ENCODE measurements around the gene IGFBP3.

IGFBP3 gene

GRCh38 chr7:45888185-45888992 lies 32.7 kb downstream of the IGFBP3 start, which contains the start of gene IGFBP1:
IGFBP1 (plus strand) TSS chr7:45888488; CDS start chr7:45888653, 165 bp downstream.
- Histone ChIP-seq H3K36me3 (ENCODE audit: control insufficient read depth, insufficient read depth, low read length) (no peaks in the 10 kb centered on the region), H3K27me3 (replicated peaks; ENCODE audit: control insufficient read depth, insufficient read depth, low read length, poor library complexity, severe bottlenecking) (peaks cover 23% of the 10 kb centered on the region), H3K4me3 (ENCODE audit: insufficient read depth, low read depth, low read length, poor library complexity, severe bottlenecking) (no peak within 1 kb of the TSS), H3K9me3 (ENCODE audit: control insufficient read depth, low read length) (no peaks in the 10 kb centered on the region), H3K27ac (ENCODE audit: insufficient read depth, low read length, poor library complexity, severe bottlenecking) (no peak within 1 kb of the TSS), H3K4me1 (ENCODE audit: control insufficient read depth, insufficient read depth, low read length, poor library complexity, severe bottlenecking) (no peaks in the 10 kb centered on the region)
- no peak for DNase-seq

DNA sequence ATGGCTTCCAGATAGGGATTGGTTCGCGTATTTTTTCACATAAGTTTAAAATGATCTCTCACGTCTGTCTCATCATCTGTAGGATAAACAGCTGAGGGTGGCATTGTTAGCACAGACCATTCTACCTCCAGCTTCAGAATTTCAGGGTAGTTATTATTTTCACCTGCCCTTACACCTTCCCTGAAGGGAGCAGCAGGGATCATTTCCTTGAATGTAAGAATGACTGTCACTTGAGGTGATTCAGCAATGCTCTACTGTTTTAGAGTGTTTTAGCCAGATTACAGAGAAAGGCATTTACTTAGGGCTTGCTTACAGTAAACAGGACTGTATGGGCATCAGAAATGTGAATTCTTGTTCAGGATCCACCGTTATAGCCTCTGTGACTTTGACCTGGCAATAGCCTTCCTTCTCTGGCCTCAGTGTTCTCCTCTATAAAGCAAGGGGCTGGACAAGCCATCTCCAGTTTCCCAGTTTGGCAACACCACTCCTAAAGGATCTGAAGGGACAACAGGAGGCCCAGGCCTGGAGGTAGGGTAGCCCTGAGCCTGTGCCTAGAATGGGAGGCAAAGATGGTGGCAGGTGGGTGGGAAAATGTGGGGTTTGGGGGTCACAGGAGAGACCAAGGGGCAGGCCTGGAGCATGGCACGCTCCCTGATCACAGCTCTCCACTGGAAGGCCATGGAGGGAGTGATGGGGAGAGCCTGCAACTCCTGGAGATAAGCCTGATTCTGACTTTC lies 34.0 kb downstream of the IGFBP3 start:
- H3K27me3 ChIP-seq (replicated peaks; ENCODE audit: control insufficient read depth, insufficient read depth, low read length, poor library complexity, severe bottlenecking): peaks cover 23% of the 10 kb centered on the region
- no peak overlapping the region for H3K27ac ChIP-seq (ENCODE audit: insufficient read depth, low read length, poor library complexity, severe bottlenecking)
- no peaks in the 10 kb centered on the region for H3K36me3 ChIP-seq (ENCODE audit: control insufficient read depth, insufficient read depth, low read length)
- no peak overlapping the region for H3K4me3 ChIP-seq (ENCODE audit: insufficient read depth, low read depth, low read length, poor library complexity, severe bottlenecking)
- no peaks in the 10 kb centered on the region for H3K4me1 ChIP-seq (ENCODE audit: control insufficient read depth, insufficient read depth, low read length, poor library complexity, severe bottlenecking)
- H3K9me3 ChIP-seq (ENCODE audit: control insufficient read depth, low read length): no peaks in the 10 kb centered on the region
- DNase-seq: no peak

DNA sequence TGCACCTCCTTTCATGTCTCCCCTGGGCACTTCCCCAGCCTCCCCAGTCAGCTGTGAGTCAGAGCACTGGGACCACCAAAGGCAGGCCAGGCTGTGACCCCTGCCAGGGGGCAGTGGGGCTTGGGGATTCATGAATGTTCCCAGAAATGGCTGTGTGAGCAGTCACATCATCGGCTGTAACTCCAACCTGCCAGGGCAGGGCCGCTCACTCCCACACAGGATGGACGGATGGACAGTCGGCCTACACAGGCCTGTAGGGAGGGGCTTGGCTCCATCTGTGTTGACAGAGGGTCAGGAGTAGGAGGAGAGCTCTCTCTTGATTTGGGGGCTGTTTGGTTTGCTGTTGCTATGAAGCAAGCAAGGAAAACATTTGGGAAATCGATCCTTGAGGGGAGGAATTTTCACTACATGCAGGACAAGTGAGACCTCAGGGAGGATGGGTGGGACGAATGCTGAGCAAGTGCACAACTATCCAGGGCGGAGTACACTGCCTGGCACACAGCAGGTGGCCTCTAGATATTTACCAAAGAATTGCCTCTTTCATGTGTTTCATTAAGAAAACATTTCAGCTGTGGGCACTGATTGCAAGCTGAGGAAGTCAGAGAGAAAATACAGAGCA lies 35.7 kb downstream of the IGFBP3 start:
- peaks cover 23% of the 10 kb centered on the region for H3K27me3 ChIP-seq (replicated peaks; ENCODE audit: control insufficient read depth, insufficient read depth, low read length, poor library complexity, severe bottlenecking)
- H3K9me3 ChIP-seq (ENCODE audit: control insufficient read depth, low read length): no peaks in the 10 kb centered on the region
- no peak overlapping the region for H3K4me3 ChIP-seq (ENCODE audit: insufficient read depth, low read depth, low read length, poor library complexity, severe bottlenecking)
- no peak for DNase-seq
- H3K4me1 ChIP-seq (ENCODE audit: control insufficient read depth, insufficient read depth, low read length, poor library complexity, severe bottlenecking): no peaks in the 10 kb centered on the region
- no peak overlapping the region for H3K27ac ChIP-seq (ENCODE audit: insufficient read depth, low read length, poor library complexity, severe bottlenecking)
- no peaks in the 10 kb centered on the region for H3K36me3 ChIP-seq (ENCODE audit: control insufficient read depth, insufficient read depth, low read length)

- peaks cover 13% of the 10 kb centered on the region for H3K27me3 ChIP-seq (replicated peaks; ENCODE audit: control insufficient read depth, insufficient read depth, low read length, poor library complexity, severe bottlenecking)
- H3K4me3 ChIP-seq (ENCODE audit: insufficient read depth, low read depth, low read length, poor library complexity, severe bottlenecking): no peak overlapping the region
- H3K9me3 ChIP-seq (ENCODE audit: control insufficient read depth, low read length): no peaks in the 10 kb centered on the region
- DNase-seq: no peak
- no peaks in the 10 kb centered on the region for H3K36me3 ChIP-seq (ENCODE audit: control insufficient read depth, insufficient read depth, low read length)
- H3K4me1 ChIP-seq (ENCODE audit: control insufficient read depth, insufficient read depth, low read length, poor library complexity, severe bottlenecking): no peaks in the 10 kb centered on the region
- H3K27ac ChIP-seq (ENCODE audit: insufficient read depth, low read length, poor library complexity, severe bottlenecking): no peak overlapping the region
These were observed 36.9 kb downstream of the IGFBP3 start for GRCh38 chr7:45884136-45884535.

DNA sequence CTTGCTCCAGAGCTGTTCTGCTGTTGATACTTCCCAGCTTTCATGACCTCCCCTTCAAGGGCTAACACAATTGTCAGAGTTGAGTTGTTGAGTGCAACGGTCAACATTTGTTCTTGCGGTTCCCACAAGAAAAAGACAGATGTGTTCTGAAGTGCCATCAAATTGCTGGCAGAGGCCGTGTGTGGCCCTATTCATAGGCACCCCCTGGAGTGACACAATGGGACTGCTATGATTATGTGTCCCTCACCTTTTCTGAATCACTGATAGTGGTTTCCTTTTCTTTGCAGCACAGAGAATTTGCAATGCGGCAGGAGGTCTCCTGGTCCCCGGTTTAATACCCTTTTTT lies 38.6 kb downstream of the IGFBP3 start:
- no peak overlapping the region for H3K4me3 ChIP-seq (ENCODE audit: insufficient read depth, low read depth, low read length, poor library complexity, severe bottlenecking)
- no peaks in the 10 kb centered on the region for H3K27me3 ChIP-seq (replicated peaks; ENCODE audit: control insufficient read depth, insufficient read depth, low read length, poor library complexity, severe bottlenecking)
- no peaks in the 10 kb centered on the region for H3K36me3 ChIP-seq (ENCODE audit: control insufficient read depth, insufficient read depth, low read length)
- no peak overlapping the region for H3K27ac ChIP-seq (ENCODE audit: insufficient read depth, low read length, poor library complexity, severe bottlenecking)
- DNase-seq: no peak
- H3K9me3 ChIP-seq (ENCODE audit: control insufficient read depth, low read length): no peaks in the 10 kb centered on the region
- no peaks in the 10 kb centered on the region for H3K4me1 ChIP-seq (ENCODE audit: control insufficient read depth, insufficient read depth, low read length, poor library complexity, severe bottlenecking)

DNA sequence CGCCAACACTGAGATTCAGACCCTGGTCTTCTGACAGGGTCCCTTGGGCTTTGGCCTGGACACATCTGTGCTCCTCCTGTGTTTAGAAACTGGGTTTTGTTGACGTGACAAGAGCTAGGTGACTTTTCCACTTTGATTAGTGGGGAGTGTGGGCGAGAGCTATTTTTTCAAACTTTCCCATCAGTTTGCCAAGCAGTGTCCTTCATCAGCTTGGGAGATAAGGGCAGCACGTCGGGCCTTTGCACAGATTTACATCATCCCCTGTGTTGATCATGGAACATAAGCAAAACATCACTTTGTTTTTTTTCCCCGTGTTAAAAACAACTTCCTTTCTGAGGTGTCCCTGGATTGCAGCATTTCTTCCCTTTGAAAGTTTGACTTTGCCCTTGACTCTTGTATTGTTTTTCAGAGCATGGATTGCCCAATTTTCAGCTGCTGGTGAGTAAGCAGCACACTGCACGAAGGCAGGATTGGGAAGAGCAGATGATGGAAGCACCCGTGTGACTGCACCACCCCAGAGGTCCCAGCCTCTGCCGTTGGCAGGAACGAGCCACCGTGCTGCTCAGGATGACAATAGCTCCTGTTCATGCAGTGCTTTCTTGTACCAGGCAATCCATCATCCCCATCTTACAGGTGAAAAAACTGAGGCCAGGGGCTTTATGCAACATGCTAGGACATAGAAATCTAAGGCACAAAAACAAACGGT lies 39.2 kb downstream of the IGFBP3 start:
- no peak overlapping the region for H3K27ac ChIP-seq (ENCODE audit: insufficient read depth, low read length, poor library complexity, severe bottlenecking)
- no peak for DNase-seq
- H3K4me1 ChIP-seq (ENCODE audit: control insufficient read depth, insufficient read depth, low read length, poor library complexity, severe bottlenecking): no peaks in the 10 kb centered on the region

GRCh38 chr7:45881280-45881758 lies 39.8 kb downstream of the IGFBP3 start:
- H3K9me3 ChIP-seq (ENCODE audit: control insufficient read depth, low read length): no peaks in the 10 kb centered on the region
- H3K27ac ChIP-seq (ENCODE audit: insufficient read depth, low read length, poor library complexity, severe bottlenecking): no peak overlapping the region
- H3K36me3 ChIP-seq (ENCODE audit: control insufficient read depth, insufficient read depth, low read length): no peaks in the 10 kb centered on the region
- H3K4me1 ChIP-seq (ENCODE audit: control insufficient read depth, insufficient read depth, low read length, poor library complexity, severe bottlenecking): no peaks in the 10 kb centered on the region
- no peak for DNase-seq
- H3K27me3 ChIP-seq (replicated peaks; ENCODE audit: control insufficient read depth, insufficient read depth, low read length, poor library complexity, severe bottlenecking): no peaks in the 10 kb centered on the region
- no peak overlapping the region for H3K4me3 ChIP-seq (ENCODE audit: insufficient read depth, low read depth, low read length, poor library complexity, severe bottlenecking)

More for the DNA sequence above, 39.2 kb downstream of the IGFBP3 start:
- no peaks in the 10 kb centered on the region for H3K9me3 ChIP-seq (ENCODE audit: control insufficient read depth, low read length)
- H3K4me3 ChIP-seq (ENCODE audit: insufficient read depth, low read depth, low read length, poor library complexity, severe bottlenecking): no peak overlapping the region
- H3K27me3 ChIP-seq (replicated peaks; ENCODE audit: control insufficient read depth, insufficient read depth, low read length, poor library complexity, severe bottlenecking): no peaks in the 10 kb centered on the region
- H3K36me3 ChIP-seq (ENCODE audit: control insufficient read depth, insufficient read depth, low read length): no peaks in the 10 kb centered on the region

- DNase-seq: no peak
- Histone ChIP-seq H3K4me3 (ENCODE audit: insufficient read depth, low read depth, low read length, poor library complexity, severe bottlenecking) (no peak overlapping the region), H3K36me3 (ENCODE audit: control insufficient read depth, insufficient read depth, low read length) (no peaks in the 10 kb centered on the region), H3K27me3 (replicated peaks; ENCODE audit: control insufficient read depth, insufficient read depth, low read length, poor library complexity, severe bottlenecking) (no peaks in the 10 kb centered on the region), H3K9me3 (ENCODE audit: control insufficient read depth, low read length) (no peaks in the 10 kb centered on the region), H3K4me1 (ENCODE audit: control insufficient read depth, insufficient read depth, low read length, poor library complexity, severe bottlenecking) (no peaks in the 10 kb centered on the region), H3K27ac (ENCODE audit: insufficient read depth, low read length, poor library complexity, severe bottlenecking) (no peak overlapping the region)
These were observed 40.6 kb downstream of the IGFBP3 start for GRCh38 chr7:45880433-45880860.

GRCh38 chr7:45878457-45879144 lies 42.5 kb downstream of the IGFBP3 start:
- Histone ChIP-seq H3K27ac (ENCODE audit: insufficient read depth, low read length, poor library complexity, severe bottlenecking) (no peak overlapping the region), H3K36me3 (ENCODE audit: control insufficient read depth, insufficient read depth, low read length) (no peaks in the 10 kb centered on the region), H3K4me1 (ENCODE audit: control insufficient read depth, insufficient read depth, low read length, poor library complexity, severe bottlenecking) (no peaks in the 10 kb centered on the region), H3K9me3 (ENCODE audit: control insufficient read depth, low read length) (no peaks in the 10 kb centered on the region), H3K4me3 (ENCODE audit: insufficient read depth, low read depth, low read length, poor library complexity, severe bottlenecking) (no peak overlapping the region), H3K27me3 (replicated peaks; ENCODE audit: control insufficient read depth, insufficient read depth, low read length, poor library complexity, severe bottlenecking) (no peaks in the 10 kb centered on the region)
- DNase-seq: no peak
